OCI-LY3 (cell line): ENCODE data around the gene MTX1.
"Not testable (repeated sequence)": the region's sequence is repeated elsewhere in the genome, so short reads cannot be mapped to it uniquely, and the experiment has no call there.

Source experiments
- H2AFZ ChIP-seq: fragments of 200-600, 300-600 bp; shearing (Covaris generic); 2 replicates; pipeline ENCODE4 v1.6.0; 2014; ENCODE audit warnings: antibody characterized with exemption, low read depth, low read length
- H3K27ac ChIP-seq: fragments of 200-600, 300-600 bp; sonication (generic); 2 replicates; pipeline ENCODE4 v1.5.1; 2014; ENCODE audit warnings: mild to moderate bottlenecking, low read length, moderate library complexity, mixed read lengths
- H3K27me3 ChIP-seq: fragments of 200-600, 300-600 bp; sonication (generic); 2 replicates; pipeline ENCODE4 v1.6.1; 2014; ENCODE audit warnings: low read depth, low read length, mixed read lengths
- H3K36me3 ChIP-seq: fragments of 200-600, 300-600 bp; sonication (generic); replicated peaks from 2 replicates; pipeline ENCODE3; 2014; ENCODE audit warnings: low read depth, low read length, mixed read lengths
- H3K4me1 ChIP-seq: fragments of 300-600, 200-600 bp; sonication (generic); 2 replicates; pipeline ENCODE4 v1.6.1; 2014; ENCODE audit warnings: low read length, mixed read lengths
- H3K4me2 ChIP-seq: fragments of 200-600, 300-600 bp; sonication (generic); 2 replicates; pipeline ENCODE4 v1.6.1; 2014; ENCODE audit warnings: low read length, mixed read lengths
- H3K4me3 ChIP-seq: fragments of 300-600, 200-600 bp; sonication (generic); 2 replicates; pipeline ENCODE4 v1.5.1; 2014; ENCODE audit warnings: antibody characterized with exemption, mild to moderate bottlenecking, low read length, moderate library complexity
- H3K79me2 ChIP-seq: fragments of 300-600, 200-600 bp; shearing (Covaris generic); 2 replicates; pipeline ENCODE4 v1.6.1; 2014; ENCODE audit warnings: mild to moderate bottlenecking, low read length, mixed read lengths
- H3K9ac ChIP-seq: fragments of 300-600, 200-600 bp; shearing (Covaris generic); 2 replicates; pipeline ENCODE4 v1.6.0; 2014; ENCODE audit warnings: mild to moderate bottlenecking, low read length, moderate library complexity
- H3K9me3 ChIP-seq: fragments of 200-600, 300-600 bp; shearing (Covaris generic); 2 replicates; pipeline ENCODE4 v1.6.1; 2014; ENCODE audit warnings: low read length, mixed read lengths; ENCODE audit not compliant: insufficient read depth
- H4K20me1 ChIP-seq: fragments of 200-600, 300-600 bp; sonication (generic); 2 replicates; pipeline ENCODE4 v1.6.1; 2016; ENCODE audit warnings: low read length, mixed read lengths; ENCODE audit not compliant: insufficient read depth
- EZH2phosphoT487 ChIP-seq: fragments of 200-600 bp; shearing (Covaris generic); IDR thresholded peaks from 2 replicates; pipeline ENCODE4 v1.6.1; 2018; ENCODE audit warnings: antibody characterized with exemption, mixed run types, low read depth
- TF ChIP-seq, protein P1 (sequence below): fragments of 200-600, 300-600 bp; sonication (generic); IDR thresholded peaks from 2 replicates; pipeline ENCODE4 v1.5.1; 2014; ENCODE audit warnings: antibody characterized with exemption, low read length, low read depth

The MTX1 gene

DNA sequence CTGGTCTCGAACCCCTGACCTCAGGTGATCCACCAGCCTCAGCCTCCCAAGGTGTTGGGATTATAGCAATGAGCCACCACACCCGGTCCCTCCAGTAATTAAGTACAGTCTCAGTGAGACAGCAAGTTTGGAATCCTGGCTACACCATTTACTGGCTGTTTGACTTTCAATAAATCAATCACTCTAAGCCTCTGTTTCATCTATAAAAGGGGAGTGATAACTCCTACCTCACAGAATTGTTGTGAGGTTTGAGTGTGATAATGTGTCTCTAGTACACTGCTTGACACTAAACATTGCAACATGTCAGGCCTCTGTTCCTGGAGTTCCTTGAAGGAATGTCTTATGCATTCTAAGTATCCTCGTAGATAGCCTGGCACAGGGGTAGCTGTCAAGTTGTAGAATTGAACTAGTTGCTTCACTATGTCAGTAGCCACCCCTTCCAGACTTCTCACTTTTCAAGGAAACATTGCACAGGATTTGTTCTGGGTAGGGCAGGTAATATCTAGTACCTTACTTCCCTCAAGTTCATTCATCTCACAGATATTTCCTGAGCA lies 34.4 kb downstream of the MTX1 start:
- Histone ChIP-seq H3K9ac (no peak overlapping the region), H3K9me3 (no peaks in the 10 kb centered on the region), H3K4me1 (peaks cover 27% of the 10 kb centered on the region), H2AFZ (no peak overlapping the region), H3K27ac (no peak overlapping the region), H4K20me1 (no peaks in the 10 kb centered on the region), H3K4me2 (peak overlapping the region; percentile 78), H3K27me3 (no peaks in the 10 kb centered on the region), H3K79me2 (peaks cover 8% of the 10 kb centered on the region), H3K36me3 (peaks cover 9% of the 10 kb centered on the region), H3K4me3 (peak overlapping the region; percentile 79)
- TF ChIP-seq, protein P1, sequence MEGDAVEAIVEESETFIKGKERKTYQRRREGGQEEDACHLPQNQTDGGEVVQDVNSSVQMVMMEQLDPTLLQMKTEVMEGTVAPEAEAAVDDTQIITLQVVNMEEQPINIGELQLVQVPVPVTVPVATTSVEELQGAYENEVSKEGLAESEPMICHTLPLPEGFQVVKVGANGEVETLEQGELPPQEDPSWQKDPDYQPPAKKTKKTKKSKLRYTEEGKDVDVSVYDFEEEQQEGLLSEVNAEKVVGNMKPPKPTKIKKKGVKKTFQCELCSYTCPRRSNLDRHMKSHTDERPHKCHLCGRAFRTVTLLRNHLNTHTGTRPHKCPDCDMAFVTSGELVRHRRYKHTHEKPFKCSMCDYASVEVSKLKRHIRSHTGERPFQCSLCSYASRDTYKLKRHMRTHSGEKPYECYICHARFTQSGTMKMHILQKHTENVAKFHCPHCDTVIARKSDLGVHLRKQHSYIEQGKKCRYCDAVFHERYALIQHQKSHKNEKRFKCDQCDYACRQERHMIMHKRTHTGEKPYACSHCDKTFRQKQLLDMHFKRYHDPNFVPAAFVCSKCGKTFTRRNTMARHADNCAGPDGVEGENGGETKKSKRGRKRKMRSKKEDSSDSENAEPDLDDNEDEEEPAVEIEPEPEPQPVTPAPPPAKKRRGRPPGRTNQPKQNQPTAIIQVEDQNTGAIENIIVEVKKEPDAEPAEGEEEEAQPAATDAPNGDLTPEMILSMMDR: no peak
- TF ChIP-seq EZH2phosphoT487: no peak

- Histone ChIP-seq H3K36me3 (peaks cover 15% of the 10 kb centered on the region), H3K4me3 (peak overlapping the region; percentile 79), H2AFZ (peak overlapping the region; percentile 79), H3K27me3 (no peaks in the 10 kb centered on the region), H3K9ac (peak overlapping the region; percentile 71), H3K4me2 (peak overlapping the region; percentile 78), H3K27ac (peak overlapping the region; percentile 61), H3K79me2 (peaks cover 8% of the 10 kb centered on the region), H3K4me1 (peaks cover 27% of the 10 kb centered on the region), H4K20me1 (no peaks in the 10 kb centered on the region), H3K9me3 (no peaks in the 10 kb centered on the region)
- TF ChIP-seq, protein P1: peak; percentile 36
- no peak for TF ChIP-seq EZH2phosphoT487
Measured at GRCh38 chr1:155244368-155245162, 36.1 kb downstream of the MTX1 start.

DNA sequence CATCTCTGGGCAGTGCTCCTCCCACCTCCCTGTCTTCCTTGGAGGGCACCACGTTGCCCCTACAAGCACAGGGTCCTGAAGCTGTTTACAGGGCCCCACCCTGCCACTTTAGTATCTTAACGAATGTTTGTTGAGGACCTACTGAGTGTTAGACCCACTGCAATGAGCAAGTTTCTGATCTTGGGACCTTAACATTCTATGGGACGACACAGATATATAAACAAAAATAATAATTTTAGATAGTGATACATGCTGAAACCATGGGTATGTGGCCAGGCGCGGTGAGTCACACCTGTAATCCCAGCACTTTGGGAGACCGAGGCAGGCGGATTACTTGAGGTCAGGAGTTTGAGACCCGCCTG lies 36.6 kb downstream of the MTX1 start:
- TF ChIP-seq, protein P1: no peak
- TF ChIP-seq EZH2phosphoT487: no peak
- H3K4me3 ChIP-seq: peak overlapping the region; percentile 79
- H3K9me3 ChIP-seq: no peaks in the 10 kb centered on the region
- H3K79me2 ChIP-seq: peaks cover 8% of the 10 kb centered on the region
- no peaks in the 10 kb centered on the region for H4K20me1 ChIP-seq
- H3K4me1 ChIP-seq: peaks cover 27% of the 10 kb centered on the region
- H3K4me2 ChIP-seq: peak overlapping the region; percentile 78
- peaks cover 15% of the 10 kb centered on the region for H3K36me3 ChIP-seq
- peak overlapping the region; percentile 79 for H2AFZ ChIP-seq
- peak overlapping the region; percentile 71 for H3K9ac ChIP-seq
- H3K27me3 ChIP-seq: no peaks in the 10 kb centered on the region
- peak overlapping the region; percentile 61 for H3K27ac ChIP-seq

GRCh38 chr1:155246796-155247195 lies 38.3 kb downstream of the MTX1 start:
- H2AFZ ChIP-seq, H3K9ac ChIP-seq, H3K27ac ChIP-seq, H3K79me2 ChIP-seq, H3K4me3 ChIP-seq, H3K9me3 ChIP-seq, H3K4me2 ChIP-seq, H3K27me3 ChIP-seq, H4K20me1 ChIP-seq: not testable (repeated sequence)
- peaks cover 26% of the 10 kb centered on the region for H3K4me1 ChIP-seq
- peaks cover 15% of the 10 kb centered on the region for H3K36me3 ChIP-seq
